Endodermal cell (in vitro differentiated cells): ENCODE data around the gene CEP95. TPM values are rescaled to one million over a fixed set of nuclear protein-coding genes. Genes with fewer than 3 reads are reported as not detected.

Experiments used
- DNase-seq: peaks from one replicate; pipeline ENCODE4 v3.0.0-alpha.2; 2017
- H3K27ac ChIP-seq: 2 replicates; pipeline ENCODE4 v1.5.1; 2013; ENCODE audit warnings: mild to moderate bottlenecking, low read depth, low read length, moderate library complexity
- H3K27me3 ChIP-seq: 2 replicates; pipeline ENCODE4 v1.6.1; 2013; ENCODE audit warnings: mild to moderate bottlenecking, low read length, moderate library complexity; ENCODE audit not compliant: insufficient read depth, control insufficient read depth, poor library complexity, severe bottlenecking
- H3K36me3 ChIP-seq: 2 replicates; pipeline ENCODE4 v1.7.0; 2013; ENCODE audit warnings: mild to moderate bottlenecking, low read length, moderate library complexity; ENCODE audit not compliant: control insufficient read depth, insufficient read depth
- H3K4me1 ChIP-seq: one replicate; pipeline ENCODE4 v1.7.0; 2013; ENCODE audit warnings: low read length; ENCODE audit not compliant: control insufficient read depth, insufficient read depth
- H3K4me3 ChIP-seq: 2 replicates; pipeline ENCODE4 v1.5.1; 2013; ENCODE audit warnings: mild to moderate bottlenecking, low read length, moderate library complexity
- H3K9ac ChIP-seq: 2 replicates; pipeline ENCODE4 v1.6.1; 2013; ENCODE audit warnings: mild to moderate bottlenecking, low read length, moderate library complexity; ENCODE audit not compliant: poor library complexity, severe bottlenecking; ENCODE audit errors: extremely low read depth
- H3K9me3 ChIP-seq: 2 replicates; pipeline ENCODE4 v1.6.1; 2013; ENCODE audit warnings: mild to moderate bottlenecking, low read length, moderate library complexity; ENCODE audit not compliant: control insufficient read depth
- H3K27ac Mint-ChIP-seq: 2 replicates; pipeline ENCODE4 v1.8.0; 2020; ENCODE audit warnings: mixed read lengths
- H3K27me3 Mint-ChIP-seq: 2 replicates; pipeline ENCODE4 v1.8.0; 2021; ENCODE audit warnings: mild to moderate bottlenecking, mixed read lengths; ENCODE audit not compliant: insufficient read depth
- H3K36me3 Mint-ChIP-seq: 2 replicates; pipeline ENCODE4 v1.8.0; 2020; ENCODE audit warnings: low read depth, mixed read lengths
- H3K4me1 Mint-ChIP-seq: 2 replicates; pipeline ENCODE4 v1.8.0; 2020; ENCODE audit warnings: mixed read lengths
- H3K4me3 Mint-ChIP-seq: 2 replicates; pipeline ENCODE4 v1.8.0; 2020; ENCODE audit warnings: mild to moderate bottlenecking, moderate library complexity, mixed read lengths
- H3K9me3 Mint-ChIP-seq: 2 replicates; pipeline ENCODE4 v1.8.0; 2020; ENCODE audit warnings: mild to moderate bottlenecking, mixed read lengths
- WGBS, 2 experiments: methylation state at CpG; one replicate each; pipeline versions ENCODE4 v1.1.5 to v1.1.7; 2013; ENCODE audit warnings: missing lambda C conversion rate in 2 of 2, mixed read lengths in 1 of 2; ENCODE audit not compliant: insufficient coverage in 1 of 2, insufficient read length in 1 of 2; 5-methylcytosine and 5-hydroxymethylcytosine counted together
- total RNA-seq, 2 donors: library from RNA; stranded (reverse); fragmentation: NEBNext Ultra II Directional in 1 of 2; extraction: Animal tissue kit (Norgen Biotek cat#: 25700) in 1 of 2; gene quantifications; 2 replicates in 1 of 2; 3 replicates in 1 of 2; pipeline ENCODE4 v1.2.1, GENCODE V29; 2021
- TF ChIP-seq, protein P1 (sequence below): fragments of 200-600 bp; sonication (generic); conservative IDR thresholded peaks from 2 replicates; pipeline ENCODE4 v1.5.0; 2021; ENCODE audit warnings: antibody characterized with exemption, mild to moderate bottlenecking

Gene CEP95
- total RNA-seq, 2 donors from 2014 or later: 75.5 to 93.9 TPM

DNA sequence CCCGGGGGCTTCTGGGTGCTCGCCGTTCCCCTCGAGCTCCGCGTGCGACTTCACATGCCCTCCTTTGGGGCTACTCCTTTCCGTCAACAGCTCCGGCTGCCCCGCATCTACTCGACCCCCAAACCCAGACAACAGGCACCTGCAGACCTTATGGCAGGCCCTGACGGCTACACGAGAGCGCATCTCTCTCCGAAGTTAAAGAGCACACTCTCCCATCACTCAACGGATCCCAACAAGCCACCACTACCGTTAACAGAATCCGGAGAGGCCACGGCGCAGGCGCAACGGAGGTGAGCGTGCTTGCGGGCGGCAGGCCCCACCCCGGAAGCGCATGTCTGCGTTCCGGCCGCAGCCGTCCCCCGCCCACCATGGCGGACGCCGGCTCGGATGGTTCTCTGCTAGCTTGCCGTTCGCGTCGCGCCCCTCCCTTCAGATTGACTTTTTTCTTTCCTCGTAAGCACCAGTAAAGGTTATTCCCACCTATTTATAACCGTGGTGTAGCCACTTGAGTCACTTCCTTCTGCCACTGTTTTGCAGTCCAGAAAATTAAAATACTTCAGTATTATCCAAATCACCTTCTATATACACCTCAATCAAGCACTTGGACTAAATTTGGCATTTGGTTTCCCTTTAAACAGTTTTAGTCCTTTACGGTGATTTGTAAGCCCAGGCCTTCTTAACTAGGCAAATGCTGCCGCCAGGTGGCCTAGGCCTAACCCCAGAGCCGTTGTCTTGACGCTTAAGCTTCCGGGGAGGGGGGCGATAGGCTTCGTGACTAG, 9.8 kb upstream of the CEP95 start, which contains the start of gene POLG2:
Gene POLG2 (minus strand): TSS at position 269 of the 779 bp plus-strand sequence. CDS start 86 bp downstream, at position 183.
- Mint-ChIP-seq H3K9me3 (no peaks in the 10 kb centered on the region), H3K36me3 (peaks cover 57% of the 10 kb centered on the region), H3K4me1 (peaks cover 39% of the 10 kb centered on the region), H3K27ac (peak within 1 kb of the TSS; percentile 99), H3K4me3 (peak within 1 kb of the TSS; percentile 99), H3K27me3 (no peaks in the 10 kb centered on the region)
- Histone ChIP-seq H3K27ac (peak within 1 kb of the TSS; percentile 86), H3K9ac (peak within 1 kb of the TSS; percentile 48), H3K9me3 (peaks cover 3% of the 10 kb centered on the region), H3K4me3 (peak within 1 kb of the TSS; percentile 91), H3K4me1 (peaks cover 9% of the 10 kb centered on the region), H3K27me3 (no peaks in the 10 kb centered on the region), H3K36me3 (peaks cover 54% of the 10 kb centered on the region)
- peak; percentile 99 for DNase-seq
- TF ChIP-seq, protein P1, sequence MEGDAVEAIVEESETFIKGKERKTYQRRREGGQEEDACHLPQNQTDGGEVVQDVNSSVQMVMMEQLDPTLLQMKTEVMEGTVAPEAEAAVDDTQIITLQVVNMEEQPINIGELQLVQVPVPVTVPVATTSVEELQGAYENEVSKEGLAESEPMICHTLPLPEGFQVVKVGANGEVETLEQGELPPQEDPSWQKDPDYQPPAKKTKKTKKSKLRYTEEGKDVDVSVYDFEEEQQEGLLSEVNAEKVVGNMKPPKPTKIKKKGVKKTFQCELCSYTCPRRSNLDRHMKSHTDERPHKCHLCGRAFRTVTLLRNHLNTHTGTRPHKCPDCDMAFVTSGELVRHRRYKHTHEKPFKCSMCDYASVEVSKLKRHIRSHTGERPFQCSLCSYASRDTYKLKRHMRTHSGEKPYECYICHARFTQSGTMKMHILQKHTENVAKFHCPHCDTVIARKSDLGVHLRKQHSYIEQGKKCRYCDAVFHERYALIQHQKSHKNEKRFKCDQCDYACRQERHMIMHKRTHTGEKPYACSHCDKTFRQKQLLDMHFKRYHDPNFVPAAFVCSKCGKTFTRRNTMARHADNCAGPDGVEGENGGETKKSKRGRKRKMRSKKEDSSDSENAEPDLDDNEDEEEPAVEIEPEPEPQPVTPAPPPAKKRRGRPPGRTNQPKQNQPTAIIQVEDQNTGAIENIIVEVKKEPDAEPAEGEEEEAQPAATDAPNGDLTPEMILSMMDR: peak; percentile 87
- WGBS, 2 experiments: 0% methylated on average over 20 to 50 of the region's 50 CpGs

DNA sequence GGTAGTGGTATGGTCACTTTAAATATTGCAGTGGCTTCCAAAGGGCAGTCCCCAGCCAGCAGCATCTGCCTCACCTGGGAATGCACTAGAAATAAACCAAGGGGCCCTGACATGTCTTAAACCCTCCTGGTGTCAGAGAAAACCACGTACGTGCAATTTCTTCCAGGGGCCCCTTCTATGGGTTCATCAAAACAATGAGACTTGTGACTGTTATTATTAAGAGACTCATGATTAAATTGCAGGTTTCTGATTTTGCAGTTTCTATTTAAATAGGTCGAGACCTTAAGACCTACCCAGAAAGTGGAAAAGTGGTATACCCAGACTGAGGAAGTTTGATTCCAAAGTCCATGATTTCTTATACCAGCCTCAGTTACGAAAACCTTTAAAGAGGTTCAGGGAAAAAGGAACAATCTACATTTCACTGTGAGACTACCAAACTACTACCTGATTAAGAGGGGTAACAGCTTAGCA, 9.2 kb upstream of the CEP95 start:
- Mint-ChIP-seq H3K4me3 (peak overlapping the region; percentile 99), H3K27me3 (no peaks in the 10 kb centered on the region), H3K9me3 (no peaks in the 10 kb centered on the region), H3K4me1 (peaks cover 45% of the 10 kb centered on the region), H3K27ac (peak overlapping the region; percentile 99), H3K36me3 (peaks cover 58% of the 10 kb centered on the region)
- Histone ChIP-seq H3K4me3 (peak overlapping the region; percentile 91), H3K4me1 (peaks cover 13% of the 10 kb centered on the region), H3K36me3 (peaks cover 54% of the 10 kb centered on the region), H3K9me3 (no peaks in the 10 kb centered on the region), H3K27me3 (no peaks in the 10 kb centered on the region), H3K27ac (peak overlapping the region; percentile 86), H3K9ac (peak overlapping the region; percentile 48)
- TF ChIP-seq, protein P1: no peak
- no peak for DNase-seq
- WGBS, 2 experiments: 37 to 39% methylated on average over 3 of the region's 4 CpGs

DNA sequence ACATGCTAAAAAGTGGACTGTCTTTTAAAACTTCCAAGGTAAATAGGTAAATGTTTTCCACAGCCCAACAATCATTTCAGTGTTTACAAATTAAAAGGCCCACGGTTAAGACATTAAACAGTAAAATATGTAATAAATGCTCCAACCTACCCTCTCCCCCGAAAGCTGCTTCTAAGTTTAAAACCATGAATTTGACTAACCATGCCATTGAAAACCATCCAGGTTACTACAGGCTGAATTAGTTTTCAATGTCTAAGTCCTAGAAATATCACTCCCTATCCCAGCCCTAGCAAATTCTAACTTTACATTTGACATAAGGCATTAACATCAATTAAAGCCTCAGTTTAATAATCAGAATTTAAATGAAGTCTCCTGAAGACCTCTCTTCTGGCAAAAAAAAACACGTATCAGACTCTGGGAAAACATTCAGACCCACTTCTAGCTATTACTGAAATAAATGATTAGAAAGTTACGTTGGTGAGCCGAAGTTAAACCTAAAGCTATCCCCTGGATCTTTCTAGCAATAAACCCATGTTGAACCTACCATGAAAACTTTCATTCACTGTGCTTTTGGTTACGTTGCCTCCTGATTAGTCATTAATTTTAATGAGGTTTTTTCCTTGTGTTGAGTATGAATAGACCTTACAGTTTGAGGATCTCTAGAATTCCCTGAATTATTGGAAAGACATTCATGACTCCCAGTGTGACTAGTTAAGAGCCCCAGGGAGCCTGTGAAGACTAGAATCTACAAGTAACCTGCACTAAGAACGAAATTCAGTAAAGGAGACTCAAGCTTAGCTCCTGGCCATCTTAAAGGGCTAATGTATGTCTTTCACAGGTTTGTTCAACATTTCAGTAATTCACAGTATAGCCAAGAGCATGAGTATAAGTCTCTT, 8.2 kb upstream of the CEP95 start:
- Histone ChIP-seq H3K27me3 (no peaks in the 10 kb centered on the region), H3K4me1 (peaks cover 13% of the 10 kb centered on the region), H3K4me3 (peak overlapping the region; percentile 91), H3K9ac (peak overlapping the region; percentile 48), H3K27ac (no peak overlapping the region), H3K9me3 (no peaks in the 10 kb centered on the region), H3K36me3 (peaks cover 57% of the 10 kb centered on the region)
- peaks cover 53% of the 10 kb centered on the region for H3K4me1 Mint-ChIP-seq
- H3K27ac Mint-ChIP-seq: peak overlapping the region; percentile 99
- peaks cover 61% of the 10 kb centered on the region for H3K36me3 Mint-ChIP-seq
- no peak for DNase-seq
- peak overlapping the region; percentile 99 for H3K4me3 Mint-ChIP-seq
- TF ChIP-seq, protein P1: no peak
- no peaks in the 10 kb centered on the region for H3K9me3 Mint-ChIP-seq
- no peaks in the 10 kb centered on the region for H3K27me3 Mint-ChIP-seq
- 80 to 91% methylated on average over 6 to 7 of the region's 7 CpGs for WGBS, 2 experiments
